H1 (cell line): ENCODE results near the gene EIF4EBP2. TPM values are rescaled to one million over a fixed set of nuclear protein-coding genes. Genes with fewer than 3 reads are reported as not detected.
A peak's percentile ranks its signal among the peaks of the same experiment; 100 is the strongest.

Source experiments
- CTCF ChIA-PET: fragments of 300-600 bp; sonication (Branson Sonifier 250); formaldehyde crosslinking; loops from one replicate; lab custom pipeline; 2021; ENCODE audit not compliant: partially characterized antibody; lab: Charles Lee
- POLR2A ChIA-PET: fragments of 300-600 bp; sonication (Branson Sonifier 250); formaldehyde crosslinking; loops from one replicate; lab custom pipeline; 2021; ENCODE audit warnings: inconsistent platforms; ENCODE audit not compliant: partially characterized antibody; lab: Charles Lee
- DNase-seq, 2 experiments: peaks; one replicate each; pipeline versions ENCODE4 v3.0.0 to v3.0.0-alpha.2; 2010 to 2022; ENCODE audit warnings: low spot score in 2 of 2, low read depth in 1 of 2, mixed read lengths in 1 of 2
- FAIRE-seq: peaks from 2 replicates; lab custom pipeline; 2011; peaks lifted over from hg19 to GRCh38; lab: Jason Lieb, UNC
- H2AFZ ChIP-seq: 2 replicates; pipeline ENCODE4 v1.8.1; 2012; ENCODE audit warnings: low read length, inconsistent platforms
- H2AK5ac ChIP-seq: 2 replicates; pipeline ENCODE4 v1.6.1; 2013; ENCODE audit warnings: low read depth, low read length
- H2BK120ac ChIP-seq: replicated peaks from 2 replicates; pipeline ENCODE3; 2013; ENCODE audit warnings: low read depth, low read length, inconsistent platforms
- H2BK12ac ChIP-seq: 2 replicates; pipeline ENCODE4 v1.6.1; 2013; ENCODE audit warnings: low read depth, low read length
- H2BK15ac ChIP-seq: 2 replicates; pipeline ENCODE4 v1.6.1; 2013; ENCODE audit warnings: low read length
- H2BK20ac ChIP-seq: 2 replicates; pipeline ENCODE4 v1.6.1; 2013; ENCODE audit warnings: low read length
- H2BK5ac ChIP-seq: 2 replicates; pipeline ENCODE4 v1.6.1; 2013; ENCODE audit warnings: low read depth, low read length
- H3K14ac ChIP-seq: 2 replicates; pipeline ENCODE4 v1.6.1; 2013; ENCODE audit warnings: inconsistent platforms; ENCODE audit not compliant: insufficient read length
- H3K18ac ChIP-seq: 2 replicates; pipeline ENCODE4 v1.6.1; 2013; ENCODE audit warnings: low read length; ENCODE audit errors: extremely low read depth
- H3K23ac ChIP-seq: 2 replicates; pipeline ENCODE4 v1.6.1; 2013; ENCODE audit warnings: inconsistent platforms; ENCODE audit not compliant: insufficient read length
- H3K23me2 ChIP-seq: 2 replicates; pipeline ENCODE4 v1.6.1; 2013; ENCODE audit warnings: low read depth, low read length
- H3K27ac ChIP-seq: 2 replicates; pipeline ENCODE4 v1.6.1; 2011; ENCODE audit warnings: low read depth, low read length, inconsistent platforms
- H3K27me3 ChIP-seq, 4 experiments: replicated peaks in 1 of 4; 1 replicate in 1 of 4; 2 replicates in 3 of 4; pipeline versions ENCODE4 v1.6.1 to v1.8.1; 2011 to 2013; ENCODE audit warnings: low read length in 3 of 4, mild to moderate bottlenecking in 3 of 4, inconsistent platforms in 2 of 4, mixed read lengths in 2 of 4, moderate library complexity in 1 of 4; ENCODE audit not compliant: control insufficient read depth in 3 of 4, insufficient read depth in 3 of 4; ENCODE audit errors: extremely low read depth in 1 of 4
- H3K36me3 ChIP-seq, 4 experiments: 2 replicates each; pipeline versions ENCODE4 v1.6.1 to v1.8.1; 2011 to 2013; ENCODE audit warnings: mild to moderate bottlenecking in 4 of 4, low read length in 3 of 4, moderate library complexity in 2 of 4, control low read depth in 1 of 4, inconsistent platforms in 1 of 4; ENCODE audit not compliant: insufficient read depth in 4 of 4, control insufficient read depth in 2 of 4
- H3K4ac ChIP-seq: replicated peaks from 2 replicates; pipeline ENCODE3; 2013; ENCODE audit warnings: low read length, low read depth, mixed read lengths, inconsistent platforms; ENCODE audit not compliant: insufficient read length
- H3K4me1 ChIP-seq, 4 experiments: replicated peaks in 1 of 4; 1 replicate in 1 of 4; 2 replicates in 3 of 4; pipeline versions ENCODE4 v1.6.1 to v1.8.1; 2011 to 2013; ENCODE audit warnings: low read length in 3 of 4, inconsistent platforms in 2 of 4, mixed read lengths in 1 of 4; ENCODE audit not compliant: insufficient read depth in 4 of 4, control insufficient read depth in 3 of 4
- H3K4me2 ChIP-seq, 2 experiments: 2 replicates each; pipeline versions ENCODE4 v1.6.1 to v1.8.1; 2011 to 2013; ENCODE audit warnings: low read depth in 2 of 2, low read length in 2 of 2, control low read depth in 1 of 2, inconsistent platforms in 1 of 2, mild to moderate bottlenecking in 1 of 2; ENCODE audit not compliant: insufficient read depth in 1 of 2
- H3K4me3 ChIP-seq, 4 experiments: fragments of 200-600, 300-600 bp in 1 of 4; sonication (generic), shearing (Covaris generic), sonication (Bioruptor Twin) in 1 of 4; 2 replicates each; pipeline versions ENCODE4 v1.5.1 to v1.8.1; 2011 to 2016; ENCODE audit warnings: low read length in 4 of 4, low read depth in 3 of 4, control low read depth in 2 of 4, inconsistent platforms in 2 of 4, mild to moderate bottlenecking in 2 of 4, mixed read lengths in 1 of 4, moderate library complexity in 1 of 4; ENCODE audit not compliant: insufficient read depth in 2 of 4; ENCODE audit errors: extremely low read depth in 1 of 4
- H3K56ac ChIP-seq: replicated peaks from 2 replicates; pipeline ENCODE3; 2013; ENCODE audit warnings: low read depth, mild to moderate bottlenecking, mixed read lengths, low read length, inconsistent platforms; ENCODE audit not compliant: insufficient read length
- H3K79me1 ChIP-seq: 2 replicates; pipeline ENCODE4 v1.6.1; 2013; ENCODE audit warnings: low read depth, low read length, control low read depth
- H3K79me2 ChIP-seq, 2 experiments: 2 replicates each; pipeline versions ENCODE4 v1.6.1 to v1.8.1; 2012 to 2013; ENCODE audit warnings: low read length in 2 of 2, mild to moderate bottlenecking in 2 of 2, inconsistent platforms in 1 of 2; ENCODE audit not compliant: insufficient read depth in 2 of 2, control insufficient read depth in 1 of 2
- H3K9ac ChIP-seq, 4 experiments: replicated peaks in 1 of 4; 1 replicate in 1 of 4; 2 replicates in 3 of 4; pipeline versions ENCODE4 v1.6.1 to v1.8.1; 2011 to 2013; ENCODE audit warnings: low read depth in 3 of 4, low read length in 3 of 4, control low read depth in 2 of 4, mild to moderate bottlenecking in 2 of 4, moderate library complexity in 2 of 4, inconsistent platforms in 1 of 4; ENCODE audit errors: extremely low read depth in 1 of 4
- H3K9me3 ChIP-seq, 2 experiments: 2 replicates each; pipeline versions ENCODE4 v1.6.1 to v1.8.1; 2012 to 2013; ENCODE audit warnings: mild to moderate bottlenecking in 2 of 2, moderate library complexity in 2 of 2, control low read depth in 1 of 2, inconsistent platforms in 1 of 2, low read depth in 1 of 2, low read length in 1 of 2, mixed read lengths in 1 of 2; ENCODE audit not compliant: insufficient read depth in 2 of 2
- H4K20me1 ChIP-seq, 2 experiments: replicated peaks in 1 of 2; 2 replicates each; pipeline versions ENCODE3 to v1.8.1; 2011 to 2013; ENCODE audit warnings: inconsistent platforms in 2 of 2, low read length in 2 of 2, mild to moderate bottlenecking in 1 of 2; ENCODE audit not compliant: insufficient read depth in 2 of 2, control insufficient read depth in 1 of 2
- H4K5ac ChIP-seq: 2 replicates; pipeline ENCODE4 v1.6.1; 2013; ENCODE audit warnings: low read length, low read depth, mixed read lengths, inconsistent platforms; ENCODE audit not compliant: insufficient read length
- H4K8ac ChIP-seq: 2 replicates; pipeline ENCODE4 v1.8.0; 2013; ENCODE audit warnings: mild to moderate bottlenecking, moderate library complexity, low read length, inconsistent platforms; ENCODE audit not compliant: insufficient read depth; ENCODE audit errors: extremely low read depth
- H4K91ac ChIP-seq: replicated peaks from 2 replicates; pipeline ENCODE3; 2013; ENCODE audit warnings: low read length, mixed read lengths, inconsistent platforms; ENCODE audit not compliant: insufficient read length
- ATF3 ChIP-seq: IDR thresholded peaks from 2 replicates; pipeline ENCODE4 v1.6.1; 2011; ENCODE audit warnings: low read depth, mild to moderate bottlenecking, low read length; ENCODE audit not compliant: insufficient read depth
- CEBPB ChIP-seq: IDR thresholded peaks from 2 replicates; pipeline ENCODE4 v1.6.1; 2012; ENCODE audit warnings: low read depth, low read length
- CHD1 ChIP-seq: IDR thresholded peaks from 2 replicates; pipeline ENCODE4 v1.6.1; 2012; ENCODE audit warnings: low read depth, low read length, improper control_type of control experiment
- CHD2 ChIP-seq: IDR thresholded peaks from 2 replicates; pipeline ENCODE4 v1.6.1; 2012; ENCODE audit warnings: low read length, improper control_type of control experiment
- FOSL1 ChIP-seq: IDR thresholded peaks from 2 replicates; pipeline ENCODE4 v1.6.1; 2011; ENCODE audit warnings: mild to moderate bottlenecking, low read depth, low read length, moderate library complexity; ENCODE audit not compliant: insufficient read depth
- JUN ChIP-seq: IDR thresholded peaks from 2 replicates; pipeline ENCODE4 v1.6.1; 2011; ENCODE audit warnings: low read depth, mild to moderate bottlenecking, improper control_type of control experiment, low read length
- KDM1A ChIP-seq: fragments of 200-600, 300-600 bp; sonication (generic); IDR thresholded peaks from 2 replicates; pipeline ENCODE4 v1.7.1; 2016; ENCODE audit warnings: mild to moderate bottlenecking, low read length, borderline replicate concordance
- MAX ChIP-seq: IDR thresholded peaks from 2 replicates; pipeline ENCODE4 v1.6.1; 2012; ENCODE audit warnings: inconsistent platforms
- NRF1 ChIP-seq: IDR thresholded peaks from 2 replicates; pipeline ENCODE4 v1.6.1; 2011; ENCODE audit warnings: mild to moderate bottlenecking, low read depth, low read length, improper control_type of control experiment
- RXRA ChIP-seq: IDR thresholded peaks from 2 replicates; pipeline ENCODE4 v1.6.1; 2011; ENCODE audit warnings: low read depth, mild to moderate bottlenecking, low read length, moderate library complexity; ENCODE audit not compliant: insufficient read depth
- SIRT6 ChIP-seq: IDR thresholded peaks from one replicate; pipeline ENCODE4 v1.7.1; 2012; ENCODE audit warnings: low read length, inconsistent platforms
- ZNF274 ChIP-seq: IDR thresholded peaks from 2 replicates; pipeline ENCODE4 v1.7.0; 2012; ENCODE audit warnings: low read length, borderline replicate concordance; ENCODE audit errors: extremely low read depth
- WGBS, 2 experiments: shearing (Covaris generic) in 1 of 2; methylation state at CpG; one replicate each; pipeline versions ENCODE4 v1.1.6 to v1.1.7; 2013 to 2015; ENCODE audit warnings: low lambda C conversion rate in 2 of 2, mixed read lengths in 2 of 2, inconsistent platforms in 1 of 2, low coverage in 1 of 2, missing lambda C conversion rate in 1 of 2; ENCODE audit not compliant: insufficient replicate concordance in 2 of 2, insufficient coverage in 1 of 2, insufficient read length in 1 of 2; ENCODE audit errors: extremely low coverage in 1 of 2, missing lambda C conversion rate in 1 of 2; 5-methylcytosine and 5-hydroxymethylcytosine counted together
- polyA plus RNA-seq, 7 experiments: library from polyadenylated mRNA; depleted of rRNA in 3 of 7; stranded (reverse) in 5 of 7; unstranded in 2 of 7; fragments of >200 nt in 5 of 7; fragments of 200-250 nt in 2 of 7; gene quantifications; 1 replicate in 5 of 7; 2 replicates in 1 of 7; 4 replicates in 1 of 7; pipeline versions ENCODE4 v1.2.1 to v1.2.3, GENCODE V29; 2011 to 2013; ENCODE audit warnings: missing spikeins in 2 of 7, mixed read lengths in 2 of 7
- total RNA-seq: library from RNA; stranded (reverse); fragmentation: NEBNext Ultra II Directional; extraction: Animal tissue kit (Norgen Biotek cat#: 25700); gene quantifications from 2 replicates; pipeline ENCODE4 v1.2.1, GENCODE V29; 2021

Gene EIF4EBP2
- total and polyA plus RNA-seq, 2 of the 8 experiments (the other 6 are each of a cell fraction or from before 2014, with no cell fraction given): 55.3 to 144 TPM

GRCh38 chr10:70462349-70462984, 58.5 kb downstream of the EIF4EBP2 start:
- no peak overlapping the region for H2BK5ac ChIP-seq
- ChIA-PET POLR2A (interaction anchor here (1.2 to 2.2 kb wide), 2 partner anchors 16 to 20 kb away, joined by 5 read pairs; partner anchors contain the start of gene PALD1), CTCF (interaction anchor here (0.8 to 43.0 kb wide), 25 partner anchors 8 to 441 kb away, joined by 3 to 908 read pairs (median 12); partner anchors contain the start of gene PALD1)
- no peaks in the 10 kb centered on the region for H3K79me2 ChIP-seq
- 89% methylated on average over 4 of the region's 4 CpGs; no CpG with 5 or more reads in 1 of the 2 experiments for WGBS, 2 experiments
- DNase-seq (no peak), FAIRE-seq (no peak)
- H3K4me1 ChIP-seq: peaks cover 0 to 22% (median 10%) of the 10 kb centered on the region in 4 experiments; a peak in 6 of 7 replicates
- no peak overlapping the region for H4K5ac ChIP-seq
- no peak overlapping the region for H3K14ac ChIP-seq
- no peak overlapping the region for H3K27ac ChIP-seq
- peaks cover 13 to 31% (median 29%) of the 10 kb centered on the region in 4 experiments for H3K27me3 ChIP-seq
- no peak overlapping the region for H3K23ac ChIP-seq
- H3K9ac ChIP-seq: no peak overlapping the region; a peak in 2 of 7 replicates
- H2BK15ac ChIP-seq: 0 out of 2 replicates have a peak overlapping the region, but pooled peaks have one; percentile 81
- no peak overlapping the region for H3K4ac ChIP-seq
- H2BK12ac ChIP-seq: 0 out of 2 replicates have a peak overlapping the region, but pooled peaks have one; percentile 84
- no peak overlapping the region for H2AK5ac ChIP-seq
- peaks cover 12% of the 10 kb centered on the region; the same call in 1 of the 2 replicates for H3K23me2 ChIP-seq
- H3K56ac ChIP-seq: no peak overlapping the region
- no peak overlapping the region for H2BK120ac ChIP-seq
- H4K91ac ChIP-seq: no peak overlapping the region
- H4K20me1 ChIP-seq: no peaks in the 10 kb centered on the region
- no peak overlapping the region for H4K8ac ChIP-seq
- H2BK20ac ChIP-seq: no peak overlapping the region
- H3K9me3 ChIP-seq: no peaks in the 10 kb centered on the region
- H3K18ac ChIP-seq: no peak overlapping the region
- H3K4me3 ChIP-seq: no peak overlapping the region
- no peaks in the 10 kb centered on the region for H3K79me1 ChIP-seq
- H3K36me3 ChIP-seq: no peaks in the 10 kb centered on the region; a peak in 1 of 8 replicates
- no peak overlapping the region for H2AFZ ChIP-seq
- H3K4me2 ChIP-seq: no peak overlapping the region
- TF ChIP-seq CHD2 (no peak), MAX (no peak), SIRT6 (no peak), ATF3 (no peak), CHD1 (no peak), KDM1A (no peak), ZNF274 (no peak), CEBPB (no peak), JUN (no peak), NRF1 (no peak), FOSL1 (no peak), RXRA (no peak)
